Measurements from ENCODE around the gene APOM.

The APOM gene

GRCh38 chr6:31661262-31662123 is 5.8 kb downstream of the APOM start:
- Histone ChIP-seq H3K27ac (ENCODE audit: extremely low read depth, low read depth, low read length) (peak overlapping the region; percentile 59), H3K9me3 (ENCODE audit: control insufficient read depth, insufficient read depth, low read depth, low read length) (no peaks in the 10 kb centered on the region), H3K4me3 (ENCODE audit: low read depth, low read length) (peak overlapping the region; percentile 67; the same call in 1 of the 2 replicates), H3K36me3 (ENCODE audit: control insufficient read depth in 2 of 2, insufficient read depth in 1 of 2, low read length in 2 of 2) (peaks cover 0 to 43% of the 10 kb centered on the region in 2 experiments; a peak in 2 of 3 replicates), H3K4me1 (ENCODE audit: control insufficient read depth, insufficient read depth, low read length) (peaks cover 6% of the 10 kb centered on the region; the same call in 1 of the 2 replicates)
- ChIA-PET POLR2A (interaction anchor here (0.6 to 7.4 kb wide), 36 partner anchors 8 to 1310 kb away, joined by 3 to 180 read pairs (median 5); partner anchors contain the start of genes ABHD16A, APOM, ATP6V1G2 and BAG6), CTCF (interaction anchor here (0.6 to 1.5 kb wide), 8 partner anchors 9 to 595 kb away, joined by 3 to 16 read pairs (median 4); partner anchors contain the start of gene BAG6)
- no peak for TF ChIP-seq RBAK (tag by site-specific recombination; IDR thresholded peaks at IDR 0.05)
- no peak for TF ChIP-seq ZFP3 (tag by site-specific recombination; IDR thresholded peaks at IDR 0.05; ENCODE audit: low read depth)
- no peak for TF ChIP-seq CTCF (tag by site-specific recombination; IDR thresholded peaks at IDR 0.05)
- no peak for TF ChIP-seq ZNF654 (tag by site-specific recombination; IDR thresholded peaks at IDR 0.05; ENCODE audit: low read depth)
- 0 out of 2 replicates have a peak, but pooled peaks have one; percentile 44 for TF ChIP-seq ZBTB10 (tag by site-specific recombination; IDR thresholded peaks at IDR 0.05)
- TF ChIP-seq GLIS1 (tag by site-specific recombination; IDR thresholded peaks at IDR 0.05): peak; percentile 60; the same call in 1 of the 2 replicates
- TF ChIP-seq FEZF1 (tag by site-specific recombination; IDR thresholded peaks at IDR 0.05): no peak
- TF ChIP-seq INSM2 (tag by site-specific recombination; IDR thresholded peaks at IDR 0.05): no peak
- TF ChIP-seq OSR2 (tag by site-specific recombination; IDR thresholded peaks at IDR 0.05): 0 out of 2 replicates have a peak, but pooled peaks have one; percentile 20
- TF ChIP-seq ZBTB49 (tag by site-specific recombination; IDR thresholded peaks at IDR 0.05; ENCODE audit: low read depth): no peak
- no peak for TF ChIP-seq ZBTB6 (tag by site-specific recombination; IDR thresholded peaks at IDR 0.05)
- TF ChIP-seq SCRT1 (tag by site-specific recombination; IDR thresholded peaks at IDR 0.05; ENCODE audit: borderline replicate concordance): no peak
- TF ChIP-seq MZF1 (tag by site-specific recombination; IDR thresholded peaks at IDR 0.05; ENCODE audit: borderline replicate concordance): no peak
- no peak for TF ChIP-seq ATF2 (tag by site-specific recombination; IDR thresholded peaks at IDR 0.05; ENCODE audit: low read depth)
- no peak for TF ChIP-seq ZNF561 (tag by site-specific recombination; IDR thresholded peaks at IDR 0.05; ENCODE audit: borderline replicate concordance)
- no peak for TF ChIP-seq ZNF114 (tag by site-specific recombination; IDR thresholded peaks at IDR 0.05)
- no peak for TF ChIP-seq ZNF692 (tag by site-specific recombination; IDR thresholded peaks at IDR 0.05)
- no peak for TF ChIP-seq ZNF513 (tag by site-specific recombination; IDR thresholded peaks at IDR 0.05)
- no peak for TF ChIP-seq ZNF660 (tag by site-specific recombination; IDR thresholded peaks at IDR 0.05)
- no peak for TF ChIP-seq ZFP69B (tag by site-specific recombination; IDR thresholded peaks at IDR 0.05)
- TF ChIP-seq KLF7 (tag by site-specific recombination; IDR thresholded peaks at IDR 0.05; ENCODE audit: borderline replicate concordance): no peak

Measured in HEK293 (cell line).